ENCODE data around the gene SQOR.

DNA sequence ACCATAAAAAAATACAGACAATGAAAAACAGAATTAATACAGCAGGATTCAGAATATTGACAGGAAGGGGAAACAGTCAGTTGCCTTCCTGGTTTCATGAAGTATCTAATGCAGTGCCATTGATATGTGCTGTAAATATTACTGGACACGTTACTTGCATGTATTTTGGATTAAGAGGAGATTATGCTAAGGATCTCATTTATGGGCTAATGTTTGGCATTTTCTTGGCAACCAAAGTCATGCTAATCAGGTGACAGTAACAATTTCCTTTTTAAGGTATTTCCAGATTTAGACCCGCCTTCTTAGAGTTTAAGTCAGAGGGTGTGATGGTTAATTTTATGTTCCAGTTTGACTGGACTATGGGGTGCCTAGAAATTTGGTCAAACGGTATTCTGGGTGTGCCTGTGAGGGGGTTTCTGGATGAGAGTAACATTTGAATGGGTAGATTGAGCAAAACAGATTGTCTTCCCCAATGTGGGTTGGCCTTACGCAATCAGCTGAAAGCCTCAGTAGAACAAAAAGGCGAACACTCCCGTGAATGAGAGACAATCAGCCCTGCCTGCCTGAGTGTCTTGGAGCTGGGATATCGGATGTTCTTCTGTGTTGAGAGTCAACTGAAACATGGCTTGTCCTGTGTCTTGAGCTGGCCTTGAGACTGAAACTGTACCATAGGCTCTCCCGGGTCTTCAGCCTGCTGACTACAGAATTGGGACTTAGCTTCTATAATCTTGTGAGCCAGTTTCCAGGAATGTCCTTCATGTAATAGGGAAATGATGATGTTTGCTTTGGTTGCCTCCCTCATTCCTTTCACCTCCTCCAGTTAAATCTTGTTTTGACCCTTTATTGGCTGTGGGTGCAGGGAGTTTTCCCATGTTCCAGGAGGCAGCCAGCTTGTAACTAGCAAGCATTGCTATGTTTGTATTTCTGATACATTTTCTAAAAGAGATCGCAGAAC lies 10.5 kb downstream of the SQOR start:
- TF ChIP-seq, protein P1, sequence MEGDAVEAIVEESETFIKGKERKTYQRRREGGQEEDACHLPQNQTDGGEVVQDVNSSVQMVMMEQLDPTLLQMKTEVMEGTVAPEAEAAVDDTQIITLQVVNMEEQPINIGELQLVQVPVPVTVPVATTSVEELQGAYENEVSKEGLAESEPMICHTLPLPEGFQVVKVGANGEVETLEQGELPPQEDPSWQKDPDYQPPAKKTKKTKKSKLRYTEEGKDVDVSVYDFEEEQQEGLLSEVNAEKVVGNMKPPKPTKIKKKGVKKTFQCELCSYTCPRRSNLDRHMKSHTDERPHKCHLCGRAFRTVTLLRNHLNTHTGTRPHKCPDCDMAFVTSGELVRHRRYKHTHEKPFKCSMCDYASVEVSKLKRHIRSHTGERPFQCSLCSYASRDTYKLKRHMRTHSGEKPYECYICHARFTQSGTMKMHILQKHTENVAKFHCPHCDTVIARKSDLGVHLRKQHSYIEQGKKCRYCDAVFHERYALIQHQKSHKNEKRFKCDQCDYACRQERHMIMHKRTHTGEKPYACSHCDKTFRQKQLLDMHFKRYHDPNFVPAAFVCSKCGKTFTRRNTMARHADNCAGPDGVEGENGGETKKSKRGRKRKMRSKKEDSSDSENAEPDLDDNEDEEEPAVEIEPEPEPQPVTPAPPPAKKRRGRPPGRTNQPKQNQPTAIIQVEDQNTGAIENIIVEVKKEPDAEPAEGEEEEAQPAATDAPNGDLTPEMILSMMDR (IDR thresholded peaks at IDR 0.05) = no peak
- no peak for TF ChIP-seq POLR2A (IDR thresholded peaks at IDR 0.05)
- TF ChIP-seq POLR2AphosphoS5 (IDR thresholded peaks at IDR 0.05) = no peak
